ENCODE results near the gene ELFN1.

DNA sequence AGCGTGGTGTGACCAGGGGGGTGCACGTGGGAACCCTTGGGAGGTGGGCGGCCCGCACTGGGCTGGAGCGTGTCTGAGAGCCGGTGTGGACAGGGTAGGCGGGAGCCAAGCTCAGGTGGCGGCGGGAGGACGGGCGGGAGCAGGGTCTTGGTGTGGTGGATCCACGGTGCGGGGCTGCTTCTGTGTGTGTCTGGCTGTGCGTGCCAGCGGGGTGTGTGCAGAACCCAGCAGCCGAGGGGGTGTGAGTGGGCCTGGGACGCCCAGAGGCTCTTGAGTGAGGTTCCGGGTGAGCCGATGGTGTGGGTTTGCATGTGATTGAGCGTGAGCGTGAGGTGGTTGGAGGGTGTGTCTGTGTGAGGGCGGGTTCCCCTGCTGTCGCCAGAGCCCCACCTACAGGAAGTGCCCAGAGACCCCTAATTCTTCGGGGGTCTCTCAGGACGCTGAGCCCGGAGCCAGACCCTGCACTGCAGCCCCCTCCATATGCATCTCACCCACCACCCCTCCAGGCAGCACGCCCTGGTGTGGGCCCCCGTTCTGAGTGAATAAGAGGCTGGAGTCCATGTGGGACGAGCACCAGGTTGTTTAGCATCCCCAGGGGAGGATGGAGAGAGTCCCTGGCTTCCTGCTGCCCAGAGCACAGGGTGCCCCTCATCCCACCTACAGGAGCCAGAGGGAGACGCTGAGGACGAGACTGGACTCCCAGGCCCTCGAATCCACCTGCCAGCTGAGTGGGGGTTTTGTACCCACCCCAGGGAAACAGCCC, 78.2 kb downstream of the ELFN1 start:
- TF ChIP-seq CTCF (IDR thresholded peaks at IDR 0.05) = no peak
- no peak for TF ChIP-seq POLR2A (IDR thresholded peaks at IDR 0.05)
